ENCODE measurements around the gene SPPL3. TPM values are rescaled to one million over a fixed set of nuclear protein-coding genes. Genes with fewer than 3 reads are reported as not detected.
"Not testable (repeated sequence)": the region's sequence is repeated elsewhere in the genome, so short reads cannot be mapped to it uniquely, and the experiment has no call there.

SPPL3 gene
- polyA plus RNA-seq, 1 experiment: 22.1 TPM

GRCh38 chr12:120905856-120906384 is 1.8 kb upstream of the SPPL3 start:
- Histone ChIP-seq H3K27me3 (ENCODE audit: control insufficient read depth, insufficient read depth, low read length) (no peaks in the 10 kb centered on the region), H3K9me3 (ENCODE audit: control insufficient read depth, insufficient read depth, low read length) (no peaks in the 10 kb centered on the region; the same call in 1 of the 2 replicates), H3K27ac (ENCODE audit: low read depth, low read length) (no peak overlapping the region), H3K4me3 (ENCODE audit: low read depth, low read length) (no peak overlapping the region)
- DNase-seq (ENCODE audit: low read depth, low spot score): no peak
- ChIA-PET POLR2A (interaction anchor here (0.6 kb wide), 1 partner anchor 36 kb away, joined by 3 read pairs; no protein-coding TSS in a partner anchor), CTCF (interaction anchor here (1.4 kb wide), 1 partner anchor 66 kb away, joined by 4 read pairs; no protein-coding TSS in a partner anchor)
- no peak for TF ChIP-seq CTCF (IDR thresholded peaks at IDR 0.05; ENCODE audit: low read depth, low read length)

GRCh38 chr12:120903412-120904196 is 554 bp downstream of the SPPL3 start:
- no peak for DNase-seq (ENCODE audit: low read depth, low spot score)
- TF ChIP-seq CTCF (IDR thresholded peaks at IDR 0.05; ENCODE audit: low read depth, low read length): no peak
- ChIA-PET CTCF (interaction anchor here (0.5 to 0.6 kb wide), 3 partner anchors 8 to 284 kb away, joined by 3 to 4 read pairs (median 3); no protein-coding TSS in a partner anchor), POLR2A (interaction anchor here (0.6 to 0.7 kb wide), 3 partner anchors 10 to 402 kb away, joined by 3 to 7 read pairs (median 3); no protein-coding TSS in a partner anchor)
- Histone ChIP-seq H3K27me3 (ENCODE audit: control insufficient read depth, insufficient read depth, low read length) (no peaks in the 10 kb centered on the region), H3K9me3 (ENCODE audit: control insufficient read depth, insufficient read depth, low read length) (no peaks in the 10 kb centered on the region; the same call in 1 of the 2 replicates), H3K27ac (ENCODE audit: low read depth, low read length) (no peak overlapping the region), H3K4me3 (ENCODE audit: low read depth, low read length) (peak overlapping the region; percentile 88)

- Histone ChIP-seq H3K27ac (ENCODE audit: low read depth, low read length) (no peak overlapping the region), H3K9me3 (ENCODE audit: control insufficient read depth, insufficient read depth, low read length) (no peaks in the 10 kb centered on the region; the same call in 1 of the 2 replicates), H3K27me3 (ENCODE audit: control insufficient read depth, insufficient read depth, low read length) (no peaks in the 10 kb centered on the region), H3K4me3 (ENCODE audit: low read depth, low read length) (peak overlapping the region; percentile 88)
- no peak for TF ChIP-seq CTCF (IDR thresholded peaks at IDR 0.05; ENCODE audit: low read depth, low read length)
- POLR2A ChIA-PET: no interaction called here
- CTCF ChIA-PET: interaction anchor here (0.5 kb wide), 1 partner anchor 283 kb away, joined by 4 read pairs; no protein-coding TSS in a partner anchor
- no peak for DNase-seq (ENCODE audit: low read depth, low spot score)
Measured at GRCh38 chr12:120902846-120903411, 1.2 kb downstream of the SPPL3 start.

GRCh38 chr12:120901818-120902217 is 2.3 kb downstream of the SPPL3 start:
- TF ChIP-seq CTCF (IDR thresholded peaks at IDR 0.05; ENCODE audit: low read depth, low read length): no peak
- CTCF ChIA-PET: interaction anchor here (0.7 to 1.7 kb wide), 2 partner anchors 52 to 319 kb away, joined by 3 to 4 read pairs; no protein-coding TSS in a partner anchor
- POLR2A ChIA-PET: no interaction called here
- no peak for DNase-seq (ENCODE audit: low read depth, low spot score)
- H3K4me3 ChIP-seq (ENCODE audit: low read depth, low read length): no peak overlapping the region
- no peaks in the 10 kb centered on the region; the same call in 1 of the 2 replicates for H3K9me3 ChIP-seq (ENCODE audit: control insufficient read depth, insufficient read depth, low read length)
- no peaks in the 10 kb centered on the region for H3K27me3 ChIP-seq (ENCODE audit: control insufficient read depth, insufficient read depth, low read length)
- no peak overlapping the region for H3K27ac ChIP-seq (ENCODE audit: low read depth, low read length)

- CTCF ChIA-PET: interaction anchor here (0.7 to 1.7 kb wide), 2 partner anchors 52 to 318 kb away, joined by 3 to 4 read pairs; no protein-coding TSS in a partner anchor
- POLR2A ChIA-PET; H3K4me3 ChIP-seq (ENCODE audit: low read depth, low read length); H3K27me3 ChIP-seq (ENCODE audit: control insufficient read depth, insufficient read depth, low read length); DNase-seq (ENCODE audit: low read depth, low spot score); H3K9me3 ChIP-seq (ENCODE audit: control insufficient read depth, insufficient read depth, low read length); H3K27ac ChIP-seq (ENCODE audit: low read depth, low read length): not testable (repeated sequence)
Measured at GRCh38 chr12:120901101-120901500, 3.1 kb downstream of the SPPL3 start.
